ENCODE results near the gene MAP3K5.

Gene MAP3K5

DNA sequence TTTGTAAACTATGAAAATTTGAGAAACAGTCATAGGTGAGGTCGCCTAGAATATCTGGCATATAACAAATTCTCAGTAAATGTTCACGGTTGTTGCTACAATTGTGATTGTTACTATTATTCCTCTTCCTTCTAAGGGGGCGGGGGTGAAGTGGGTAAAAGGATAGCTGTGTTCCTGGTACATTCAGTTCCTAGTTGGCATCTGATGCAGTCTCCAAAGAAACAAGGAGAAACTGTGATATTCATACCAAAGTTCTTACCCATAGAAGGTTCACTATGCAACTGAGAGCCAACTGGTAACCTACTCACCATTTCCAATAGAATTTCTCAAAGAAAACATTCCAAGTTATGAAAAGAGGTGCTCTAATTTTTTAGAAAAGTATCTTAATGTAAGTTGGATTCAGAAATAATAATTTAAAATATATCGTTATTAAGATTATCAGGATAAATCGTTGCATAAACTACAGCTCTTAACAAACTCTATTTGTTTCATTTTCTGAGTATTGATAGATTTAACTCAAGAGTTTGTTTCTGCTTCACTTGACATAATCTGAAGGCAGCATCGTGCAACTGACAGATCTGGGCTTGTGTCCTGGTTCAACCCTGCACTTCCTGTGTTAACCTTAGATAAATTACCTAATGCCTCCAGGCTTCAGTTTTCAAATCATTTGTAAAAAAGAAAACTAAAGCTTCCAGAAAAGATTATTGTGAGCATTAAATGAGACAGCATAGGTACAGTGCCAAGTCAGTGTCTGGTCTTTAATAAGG, 228.7 kb downstream of the MAP3K5 start:
- no peak for DNase-seq

DNA sequence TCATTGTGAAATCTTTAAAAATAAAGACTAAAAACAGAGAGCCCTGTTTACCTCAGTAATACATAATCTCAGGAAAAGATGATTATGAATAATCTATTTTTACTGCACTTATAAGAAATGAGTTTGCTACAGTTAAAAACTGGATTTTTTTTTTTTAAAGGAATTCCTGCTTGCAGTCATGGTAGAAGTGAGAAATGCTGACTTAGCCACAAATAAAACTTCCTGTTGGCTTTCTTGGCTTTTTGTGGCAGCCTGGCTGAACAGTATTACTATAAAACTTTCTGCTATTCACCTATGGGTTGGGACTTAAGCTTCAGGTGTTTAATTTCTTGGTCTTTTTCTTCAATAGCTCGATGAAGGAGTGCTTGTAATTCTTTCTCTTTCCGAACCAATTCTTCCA, 230.1 kb downstream of the MAP3K5 start:
- no peak for DNase-seq

DNA sequence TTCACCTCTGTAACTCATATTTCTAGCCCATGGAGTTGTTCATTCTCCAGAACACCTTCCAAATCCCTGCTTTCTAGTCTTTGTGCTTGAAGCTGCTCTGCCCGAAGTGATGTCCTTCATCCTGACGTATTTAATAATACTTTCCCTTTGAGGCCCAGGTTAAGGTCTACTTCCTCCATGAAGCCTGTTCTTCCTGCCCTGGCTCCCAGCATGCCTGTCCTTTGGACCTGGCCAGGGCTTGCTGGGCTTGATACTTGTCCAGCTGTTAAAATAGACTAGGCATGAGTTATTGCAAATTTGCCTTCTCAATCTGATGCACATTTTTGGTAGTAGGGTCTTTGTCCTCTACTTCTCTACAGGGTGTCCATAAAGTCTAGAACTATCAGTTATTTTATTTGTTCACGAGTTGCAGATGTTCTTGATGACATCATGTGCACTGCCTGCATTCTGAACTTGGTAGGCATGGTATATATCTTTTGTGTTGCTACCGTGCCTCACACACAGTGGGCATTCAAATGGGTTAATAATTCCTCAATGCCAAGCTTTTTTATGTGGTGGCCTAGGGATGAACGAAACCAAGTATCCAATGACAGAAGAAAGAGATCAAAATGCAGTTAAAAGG, 239.0 kb downstream of the MAP3K5 start:
- no peak for DNase-seq

DNA sequence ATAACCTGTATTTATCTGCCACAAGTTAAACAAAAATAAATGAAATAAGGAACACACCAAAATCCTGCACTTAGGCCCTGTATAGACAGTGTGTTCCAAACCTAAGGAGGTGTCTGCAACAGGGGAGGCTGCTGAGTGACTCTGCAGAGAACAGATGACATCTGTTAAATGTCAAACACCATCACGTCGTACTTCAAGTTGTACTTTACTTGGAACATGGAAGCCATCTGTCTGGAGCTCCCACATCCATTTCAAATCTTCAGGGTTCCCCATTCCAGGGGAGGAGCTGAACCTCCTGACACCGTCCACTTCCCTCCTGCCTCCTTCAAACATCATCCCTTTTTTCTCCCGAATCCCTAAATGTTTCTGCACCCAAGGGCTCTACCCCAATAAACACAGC, 240.2 kb downstream of the MAP3K5 start:
- no peak for DNase-seq

DNA sequence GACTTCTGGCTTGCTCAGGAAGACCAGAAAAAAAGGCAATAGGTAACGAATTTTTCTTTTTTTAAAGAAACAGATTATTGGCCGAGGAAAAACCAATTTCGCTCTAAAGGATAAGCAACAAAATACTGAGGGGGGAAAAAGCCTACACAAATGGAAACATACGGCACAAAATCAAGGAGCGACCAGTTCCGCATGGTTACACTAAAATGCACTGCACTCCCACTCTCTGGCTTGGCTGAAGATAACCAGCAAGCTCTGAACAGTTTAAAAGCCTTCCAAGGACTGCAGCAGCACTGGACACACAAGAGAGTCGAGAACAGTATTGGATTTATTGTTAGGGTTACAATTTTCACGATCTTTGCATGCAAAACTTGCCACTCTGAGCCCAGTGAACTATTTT, 241.2 kb downstream of the MAP3K5 start:
- no peak for DNase-seq

DNA sequence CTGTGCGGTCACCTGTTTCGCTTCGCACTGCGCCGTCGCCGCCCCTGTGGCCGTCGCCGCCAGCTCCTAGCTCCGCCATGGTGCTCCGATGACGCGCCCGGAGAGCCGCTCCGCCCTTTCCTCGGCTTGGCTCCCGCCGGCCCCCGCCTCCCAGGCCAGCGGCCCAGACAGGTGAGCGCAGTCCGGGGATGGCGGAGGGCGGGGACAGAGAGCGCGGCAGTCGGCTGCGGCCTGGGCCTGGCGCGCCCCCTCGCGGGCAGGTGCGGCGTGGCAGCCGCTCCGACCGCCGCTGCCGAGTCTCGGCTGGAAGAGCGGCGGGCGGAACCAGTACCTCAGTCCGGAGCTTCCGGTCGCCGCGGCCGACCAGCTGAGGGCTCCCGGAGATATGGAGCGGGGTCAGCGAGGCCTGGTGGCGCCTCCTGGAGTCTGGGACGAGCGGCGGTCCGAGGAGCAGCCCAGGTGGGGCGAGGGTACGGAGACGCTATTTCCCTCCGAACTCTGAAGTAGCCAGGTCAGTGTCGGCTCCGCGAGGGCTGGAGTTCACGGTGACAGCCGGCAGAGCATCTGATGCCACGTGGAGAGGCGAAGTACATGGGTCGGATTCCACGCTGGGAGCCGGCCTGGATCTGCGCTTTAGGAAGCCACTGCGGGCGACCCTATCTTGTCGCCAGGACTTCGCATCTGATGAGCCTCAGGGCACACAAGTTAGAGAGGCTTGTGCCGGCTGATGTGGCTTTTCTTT, 241.8 kb downstream of the MAP3K5 start, which contains the start of gene MAP7:
Gene MAP7, minus strand, starts transcription at position 93 of the 742 bp plus-strand sequence. Its CDS starts 14 bp downstream, at position 79.
- peak; percentile 75 for DNase-seq

DNA sequence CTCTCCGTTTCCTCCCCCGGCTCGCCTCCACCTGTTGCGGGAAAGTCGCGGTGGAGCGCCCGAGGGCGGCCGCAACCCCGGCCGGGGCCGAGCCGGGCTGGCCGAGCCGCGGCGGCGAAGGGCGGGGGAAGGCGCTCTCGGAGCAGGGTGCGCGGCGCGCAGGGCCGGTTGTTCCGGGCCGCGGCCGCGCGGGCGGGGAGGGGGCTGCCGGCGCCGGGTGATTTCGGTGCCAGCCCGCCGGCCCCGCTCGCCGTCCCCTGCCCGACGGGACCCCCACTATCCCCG, 242.3 kb downstream of the MAP3K5 start:
- no peak for DNase-seq

DNA sequence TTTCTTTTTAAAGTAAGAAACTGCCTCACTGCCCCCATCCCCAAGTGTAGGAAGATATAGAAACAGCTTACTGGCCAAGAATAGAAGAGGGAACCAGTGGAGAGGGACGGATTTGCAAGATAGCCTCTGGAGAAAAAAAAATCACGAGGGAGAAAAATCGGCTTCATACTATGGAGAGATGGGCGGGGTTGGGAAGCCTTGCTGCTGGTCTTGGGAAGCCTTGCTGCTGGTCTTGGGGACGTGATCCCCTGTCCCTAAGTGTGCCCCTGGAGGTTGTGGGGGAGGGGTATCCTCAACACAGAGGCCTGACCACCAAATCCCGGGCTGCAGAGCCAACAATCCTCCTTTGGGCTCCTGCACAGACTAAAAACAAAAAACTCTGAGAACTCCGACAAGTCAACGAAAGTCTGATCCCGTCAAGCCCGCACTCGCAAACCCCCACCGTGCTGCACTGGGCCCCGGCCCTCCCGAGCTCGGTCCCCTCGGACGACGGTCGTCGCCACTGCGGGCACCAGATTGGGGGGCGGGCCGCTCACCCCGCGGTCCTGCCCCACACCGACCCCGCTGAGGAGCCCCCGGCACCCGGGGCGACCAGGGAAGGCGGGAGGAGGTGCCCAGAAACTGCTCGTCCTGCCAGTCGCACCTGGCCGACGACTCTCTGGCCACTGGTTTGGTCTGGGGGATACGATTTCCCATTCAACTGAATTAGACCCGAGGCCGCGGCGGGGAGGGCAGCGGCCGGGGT, 242.8 kb downstream of the MAP3K5 start:
- no peak for DNase-seq

DNA sequence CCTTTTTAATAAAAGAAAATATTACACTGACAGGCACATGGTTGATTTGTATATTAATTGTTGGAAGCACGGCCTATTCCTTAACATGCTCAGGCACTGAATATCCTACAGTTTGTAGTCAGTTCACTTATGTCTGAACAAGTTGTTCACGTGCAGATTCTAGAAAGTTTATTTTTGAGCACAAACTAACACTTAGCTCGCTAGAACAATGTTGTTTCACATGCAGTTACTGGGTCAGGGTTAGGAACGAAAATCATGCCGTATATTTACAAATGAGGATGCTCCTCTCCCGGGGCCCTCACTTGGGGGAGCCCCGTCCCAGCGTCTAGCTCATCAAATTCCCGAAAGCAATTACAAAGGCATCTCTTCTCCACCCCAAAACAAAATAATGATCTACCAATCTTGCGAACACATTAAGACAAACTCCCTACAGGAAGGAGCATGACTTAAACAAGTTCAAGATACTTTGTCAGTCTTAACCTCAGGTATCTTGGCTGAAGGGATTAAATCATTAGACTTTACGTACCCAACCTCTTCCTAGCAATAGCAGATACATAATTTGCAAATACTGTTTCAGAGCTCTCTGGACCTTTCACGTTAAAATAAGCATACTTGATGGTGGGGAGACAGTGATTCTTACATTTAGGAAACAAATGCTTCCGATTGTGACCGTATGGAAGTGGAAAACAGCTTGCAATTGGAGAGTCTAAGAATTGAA, 243.5 kb downstream of the MAP3K5 start:
- no peak for DNase-seq

DNA sequence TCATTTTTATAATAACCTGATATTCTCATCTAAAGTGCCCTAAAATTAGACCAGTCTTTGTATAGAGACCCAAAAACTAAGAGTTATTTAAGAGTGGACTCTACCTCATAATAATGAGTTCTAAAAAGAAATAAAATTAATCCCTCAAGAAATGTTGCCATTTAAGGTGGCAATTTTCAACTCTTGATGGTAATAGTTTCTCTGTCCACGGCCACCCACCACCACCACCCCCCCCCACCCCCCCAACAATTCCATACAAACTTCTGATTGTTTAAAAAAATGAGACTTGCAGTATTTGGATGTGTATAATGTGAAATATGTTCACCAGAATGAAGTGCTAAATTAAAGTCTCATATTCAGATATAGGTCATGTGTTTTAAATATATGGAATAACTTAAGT, 244.4 kb downstream of the MAP3K5 start:
- no peak for DNase-seq

DNA sequence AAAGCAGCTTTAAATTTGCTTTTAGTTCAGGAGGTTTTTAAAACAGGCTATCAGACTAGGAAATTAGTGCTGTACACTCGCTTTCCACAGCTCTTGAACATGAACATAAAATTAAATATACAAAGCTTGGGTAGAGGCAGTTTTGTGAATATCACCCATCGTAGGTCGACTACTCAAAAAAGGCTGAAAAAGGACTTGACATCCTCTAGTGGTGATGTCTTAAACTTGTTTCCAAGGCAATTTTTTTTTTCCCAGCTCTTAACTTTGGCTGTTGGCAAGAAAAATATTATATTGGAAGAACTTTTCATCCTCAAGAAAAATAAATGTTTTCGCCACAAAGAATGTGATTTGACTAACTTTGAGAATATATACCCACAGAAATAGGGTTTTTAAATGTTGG, 244.9 kb downstream of the MAP3K5 start:
- DNase-seq, result no peak

DNA sequence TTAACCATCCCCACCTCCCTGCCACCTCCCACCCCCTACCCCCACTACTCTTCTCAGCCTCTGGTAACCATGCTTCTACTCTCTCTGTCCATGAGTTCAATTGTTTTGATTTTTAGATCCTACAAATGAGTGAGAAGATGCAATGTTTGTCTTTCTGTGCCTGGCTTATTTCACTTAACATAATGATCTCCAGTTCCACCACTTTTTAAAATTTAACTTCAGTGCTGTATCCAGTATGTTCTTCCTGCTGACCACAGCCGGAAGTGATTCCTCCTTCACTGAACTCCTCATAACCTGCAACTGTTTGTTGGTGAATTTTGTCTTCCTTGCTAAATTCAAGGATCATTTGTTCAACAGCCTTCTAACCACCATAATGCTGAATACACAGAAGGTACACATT, 245.9 kb downstream of the MAP3K5 start:
- DNase-seq, result no peak

DNA sequence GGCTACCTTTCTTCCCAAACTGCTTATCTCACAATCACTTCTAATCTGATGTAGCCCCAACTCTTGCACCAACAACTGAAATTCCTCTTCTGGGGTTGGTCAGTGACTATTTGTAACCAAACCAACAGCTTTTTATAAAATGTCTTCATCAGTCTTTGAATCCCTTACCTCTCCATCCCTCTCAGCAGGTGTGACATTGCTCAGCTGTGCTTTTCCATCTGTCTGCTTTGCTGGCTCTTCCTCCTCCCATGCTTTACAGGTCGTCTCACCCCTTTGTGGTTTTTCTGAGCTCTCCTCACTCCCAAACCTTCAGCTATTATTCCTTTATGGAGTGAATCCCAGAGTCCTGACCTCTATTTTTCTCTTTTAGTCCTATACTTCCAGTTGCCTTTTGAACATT, 248.0 kb downstream of the MAP3K5 start:
- DNase-seq, result no peak

DNA sequence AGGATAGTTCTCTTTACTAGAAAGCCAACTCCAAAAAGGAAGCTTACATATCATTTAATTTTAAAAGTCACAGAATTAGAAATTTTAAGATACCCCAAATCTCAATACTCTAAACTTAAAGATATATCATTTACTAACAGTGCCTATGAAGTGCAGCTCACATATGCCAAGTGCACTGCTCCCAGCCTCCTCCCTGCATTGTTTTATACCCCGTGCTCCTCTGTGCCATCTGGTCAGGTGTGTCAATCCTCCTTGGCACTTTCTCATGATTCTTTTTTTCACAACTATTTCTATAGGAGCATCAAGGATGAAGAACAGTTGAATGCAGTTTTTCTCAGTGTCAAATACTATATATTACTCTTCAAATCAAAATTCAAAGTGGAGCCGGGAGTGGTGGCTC, 250.9 kb downstream of the MAP3K5 start:
- no peak for DNase-seq

DNA sequence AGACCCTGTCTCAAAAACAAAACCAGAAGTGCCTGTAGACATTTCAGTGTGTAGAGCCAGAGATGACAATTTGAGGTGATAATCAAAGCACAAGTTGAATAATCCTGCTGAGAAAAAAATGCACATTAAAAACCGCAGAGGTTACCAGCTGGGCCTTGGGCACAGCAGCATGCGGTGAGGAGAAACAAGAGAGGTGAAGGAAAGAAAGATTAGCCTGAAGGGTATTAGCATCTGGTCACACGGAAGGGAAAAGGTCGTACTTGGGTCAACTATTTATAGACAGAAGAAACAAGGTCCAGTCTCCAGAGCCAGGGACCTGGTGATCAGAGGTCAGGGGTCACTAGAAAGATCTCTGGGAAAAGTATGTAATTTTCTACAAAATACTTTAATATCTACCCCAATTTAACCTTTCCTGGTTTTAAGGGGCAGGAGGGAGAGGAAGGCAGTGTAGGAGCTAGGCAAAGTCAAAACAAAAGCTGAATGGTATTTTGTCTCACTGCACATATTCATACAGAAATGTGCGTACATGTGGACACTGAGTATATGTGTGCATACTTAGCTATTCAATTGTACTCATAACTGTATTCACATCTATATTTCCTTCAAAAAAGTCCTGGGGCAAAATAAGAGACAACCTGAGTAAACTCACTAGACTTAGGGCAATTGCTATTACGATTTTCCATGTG, 252.2 kb downstream of the MAP3K5 start:
- no peak for DNase-seq

DNA sequence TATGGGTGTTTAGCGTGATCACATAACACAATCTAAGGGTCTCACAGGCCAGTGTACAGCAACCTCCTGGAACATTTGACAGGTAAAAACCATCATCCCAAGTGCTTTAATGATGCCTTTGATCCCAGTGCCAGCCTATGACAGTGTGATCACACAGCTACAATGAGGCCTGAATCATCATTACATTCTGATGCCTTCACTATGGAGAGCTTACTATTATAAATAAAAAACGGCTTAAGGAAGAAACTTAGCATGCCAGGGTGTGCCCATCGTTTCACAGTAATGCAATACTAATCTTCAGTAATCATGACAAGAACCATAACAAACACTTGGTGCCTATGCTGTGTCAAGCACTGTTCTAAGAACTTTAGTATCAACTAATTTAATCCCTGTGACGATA, 253.4 kb downstream of the MAP3K5 start:
- DNase-seq, result no peak

DNA sequence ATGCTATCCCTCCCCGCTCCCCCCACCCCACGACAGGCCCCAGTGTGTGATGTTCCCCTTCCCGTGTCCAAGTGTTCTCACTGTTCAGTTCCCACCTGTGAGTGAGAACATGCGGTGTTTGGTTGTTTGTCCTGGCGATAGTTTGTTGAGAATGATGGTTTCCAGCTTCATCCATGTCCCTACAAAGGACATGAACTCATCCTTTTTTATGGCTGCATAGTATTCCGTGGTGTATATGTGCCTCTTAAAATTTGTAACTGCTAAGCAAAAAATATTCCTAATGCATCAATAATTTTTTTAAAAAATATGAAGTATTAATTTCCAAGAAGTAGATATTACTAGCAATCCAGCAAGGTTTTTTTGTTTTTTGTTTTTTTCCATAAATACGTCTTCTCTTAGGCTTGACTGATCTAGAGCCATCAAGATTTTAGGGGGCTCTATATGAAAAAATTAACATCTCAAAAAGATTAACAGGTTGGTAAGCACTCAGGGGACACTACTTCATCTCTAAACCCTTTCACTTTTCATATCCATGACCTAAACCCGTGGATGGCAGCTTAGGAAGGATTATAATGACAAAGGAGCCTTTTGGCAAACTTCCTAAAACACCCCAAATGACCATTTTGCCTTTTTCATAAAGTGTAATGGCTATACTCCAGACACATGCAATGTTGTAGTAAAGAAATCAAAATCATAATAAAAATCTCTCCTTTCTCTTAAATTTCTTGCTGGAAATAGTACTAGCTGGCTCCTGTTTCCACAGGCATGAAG, 256.2 kb downstream of the MAP3K5 start:
- no peak for DNase-seq

DNA sequence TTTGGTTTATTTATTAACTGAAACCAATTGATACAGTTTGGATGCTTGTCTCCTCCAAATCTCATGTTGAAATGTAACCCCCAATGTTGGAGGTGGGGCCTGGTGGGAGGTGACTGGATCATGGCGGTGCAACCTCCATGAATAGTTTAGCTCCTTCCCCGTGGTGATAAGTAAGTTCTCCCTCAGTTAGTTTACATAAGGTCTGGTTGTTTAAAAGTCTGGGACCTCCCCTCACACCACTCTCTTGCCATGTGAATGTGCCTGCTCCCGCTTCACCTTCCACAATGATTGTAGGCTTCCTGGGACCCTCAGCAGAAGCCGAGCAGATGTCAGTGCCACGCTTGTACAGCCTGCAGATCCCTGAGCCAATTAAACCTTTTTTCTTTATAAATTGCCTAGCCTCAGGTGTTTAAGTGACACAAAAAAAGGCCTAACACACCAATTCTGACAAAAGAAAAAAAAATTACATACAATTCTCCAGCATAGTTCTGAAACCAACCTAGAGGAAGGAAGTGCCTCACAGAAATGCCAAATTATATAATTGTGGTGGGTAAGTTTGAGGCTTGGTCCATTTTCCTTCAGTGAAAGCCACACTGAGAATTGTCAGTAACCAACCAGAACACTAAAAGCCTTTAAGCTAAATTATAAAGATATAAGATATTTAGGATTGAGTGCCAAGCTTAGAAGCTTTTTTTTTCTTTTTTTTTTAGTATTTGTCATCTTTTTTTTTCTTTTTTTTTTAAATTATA, 257.1 kb downstream of the MAP3K5 start:
- no peak for DNase-seq

DNA sequence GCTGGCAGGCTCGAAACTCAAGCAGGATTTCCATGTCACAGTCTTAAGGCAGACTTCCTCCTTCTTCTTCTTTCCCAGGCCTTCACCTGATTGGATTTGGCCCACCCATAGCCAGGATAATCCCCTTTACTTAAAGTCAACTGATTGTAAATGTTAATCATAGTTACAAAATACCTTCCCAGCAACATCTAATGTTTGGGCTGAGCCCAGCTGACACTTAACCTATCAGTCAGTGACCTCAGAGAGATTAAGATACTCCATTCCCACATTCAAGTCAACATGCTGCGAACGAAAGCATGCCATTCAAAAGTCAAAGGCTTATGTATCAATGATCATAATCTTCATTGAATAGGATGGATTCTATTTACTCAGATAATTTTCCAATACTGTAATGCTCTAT, 258.0 kb downstream of the MAP3K5 start:
- no peak for DNase-seq

DNA sequence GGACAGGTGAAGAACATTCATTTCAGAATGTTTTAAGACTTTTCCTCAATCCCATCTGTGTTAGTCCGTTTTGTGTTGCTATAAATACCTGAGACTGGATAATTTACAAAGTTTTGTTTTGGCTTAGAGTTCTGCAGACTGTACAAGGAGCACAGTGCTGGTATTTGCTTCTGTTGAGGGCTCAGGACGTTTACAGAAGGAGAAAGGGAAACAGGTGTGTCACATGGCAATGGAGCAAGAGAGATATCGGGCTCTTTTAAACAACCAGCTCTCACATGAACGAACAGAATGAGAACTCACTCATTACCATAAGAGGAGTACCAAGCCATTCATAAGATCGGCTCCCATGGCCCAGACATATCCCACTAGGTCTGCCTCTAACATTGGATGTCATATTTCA, 258.8 kb downstream of the MAP3K5 start:
- DNase-seq, result no peak

DNA sequence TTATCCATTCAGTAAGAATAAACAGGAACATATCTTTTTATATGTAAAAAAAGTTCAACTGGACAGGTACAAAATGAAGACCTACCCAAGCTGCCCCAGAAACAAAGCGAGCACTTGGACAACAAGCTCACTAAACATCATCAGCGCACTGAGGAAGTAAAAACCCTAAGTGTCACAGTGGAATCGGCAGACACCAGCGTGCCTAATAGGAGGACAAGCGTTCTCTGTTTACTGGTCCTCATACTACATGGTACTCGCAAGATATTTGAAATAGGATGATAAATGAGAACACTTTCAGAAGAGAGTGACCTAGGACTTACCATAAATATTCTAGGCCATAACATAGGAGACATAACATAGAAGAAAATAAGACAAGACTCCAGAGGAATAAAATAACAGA, 260.2 kb downstream of the MAP3K5 start:
- no peak for DNase-seq

Data from CD4-positive, alpha-beta T cell treated with Interleukin-21 for 1 hour (primary cell).